ENCODE data around the gene HSPA14. TPM values are rescaled to one million over a fixed set of nuclear protein-coding genes. Genes with fewer than 3 reads are reported as not detected.
"Not testable (repeated sequence)": the region's sequence is repeated elsewhere in the genome, so short reads cannot be mapped to it uniquely, and the experiment has no call there.

Gene HSPA14, protein sequence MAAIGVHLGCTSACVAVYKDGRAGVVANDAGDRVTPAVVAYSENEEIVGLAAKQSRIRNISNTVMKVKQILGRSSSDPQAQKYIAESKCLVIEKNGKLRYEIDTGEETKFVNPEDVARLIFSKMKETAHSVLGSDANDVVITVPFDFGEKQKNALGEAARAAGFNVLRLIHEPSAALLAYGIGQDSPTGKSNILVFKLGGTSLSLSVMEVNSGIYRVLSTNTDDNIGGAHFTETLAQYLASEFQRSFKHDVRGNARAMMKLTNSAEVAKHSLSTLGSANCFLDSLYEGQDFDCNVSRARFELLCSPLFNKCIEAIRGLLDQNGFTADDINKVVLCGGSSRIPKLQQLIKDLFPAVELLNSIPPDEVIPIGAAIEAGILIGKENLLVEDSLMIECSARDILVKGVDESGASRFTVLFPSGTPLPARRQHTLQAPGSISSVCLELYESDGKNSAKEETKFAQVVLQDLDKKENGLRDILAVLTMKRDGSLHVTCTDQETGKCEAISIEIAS
- total RNA-seq, result 16.6 TPM
- polyA plus RNA-seq, result 10.1 TPM

DNA sequence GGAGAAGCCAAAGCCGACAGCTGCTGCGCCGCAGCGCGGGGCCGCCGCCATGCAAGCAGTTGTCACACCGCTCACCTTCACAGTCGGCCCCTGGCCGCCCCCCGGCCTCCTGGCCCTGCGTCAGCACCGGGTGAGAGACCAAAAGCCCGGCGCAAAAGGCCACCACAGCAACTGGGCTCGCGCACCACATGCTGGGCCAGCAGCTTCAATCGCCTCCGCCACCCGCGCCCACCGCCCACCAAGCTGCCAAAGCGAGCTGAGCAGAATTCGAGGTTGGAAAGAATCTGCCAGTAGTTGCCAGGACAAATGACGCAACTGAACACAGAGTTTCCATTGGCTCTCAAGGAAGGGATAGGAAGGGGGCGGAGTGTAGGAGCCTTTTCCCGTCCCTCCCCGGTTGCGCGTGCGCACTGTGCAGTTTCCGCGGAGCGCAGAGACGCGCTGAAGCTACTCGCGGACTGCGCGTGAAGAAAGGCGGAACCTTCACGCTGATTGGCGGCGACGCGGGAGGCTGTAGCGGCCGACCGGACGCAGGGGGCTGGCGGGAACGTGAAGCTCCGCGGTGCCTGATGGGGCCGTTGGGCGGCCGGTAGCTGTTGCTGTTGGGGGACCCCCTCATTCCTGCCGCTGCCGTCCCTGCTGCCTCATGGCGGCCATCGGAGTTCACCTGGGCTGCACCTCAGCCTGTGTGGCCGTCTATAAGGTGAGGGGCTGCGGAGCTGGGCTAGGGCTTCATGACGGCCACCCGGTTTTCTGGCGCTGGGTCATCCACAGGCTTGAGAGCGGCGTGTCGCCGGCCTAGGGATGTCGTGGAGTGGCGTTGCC lies at the start of gene HSPA14, which contains the start of the genes CDNF and MSANTD7:
Gene HSPA14, plus strand, starts transcription at position 550 of the 825 bp plus-strand sequence. Its CDS starts 97 bp downstream, at position 647.
Gene CDNF, minus strand, starts transcription at position 281 of the 825 bp plus-strand sequence. Its CDS starts 91 bp downstream, at position 190.
Gene MSANTD7, plus strand, starts transcription at position 550 of the 825 bp plus-strand sequence. CDS start 3,979 bp downstream, outside the sequence.
- Histone ChIP-seq H3K36me3 (ENCODE audit: insufficient read depth) (no peaks in the 10 kb centered on the region), H3K27ac (ENCODE audit: low read depth) (peak within 1 kb of the TSS; percentile 97), H3K4me1 (ENCODE audit: insufficient read depth) (no peaks in the 10 kb centered on the region), H3K4me3 (ENCODE audit: low read depth, low read length) (peak within 1 kb of the TSS; percentile 89)
- WGBS, result under 1% methylated on average over 72 of the region's 72 CpGs
- DNase-seq (ENCODE audit: extremely low spot score), result peak; percentile 99

DNA sequence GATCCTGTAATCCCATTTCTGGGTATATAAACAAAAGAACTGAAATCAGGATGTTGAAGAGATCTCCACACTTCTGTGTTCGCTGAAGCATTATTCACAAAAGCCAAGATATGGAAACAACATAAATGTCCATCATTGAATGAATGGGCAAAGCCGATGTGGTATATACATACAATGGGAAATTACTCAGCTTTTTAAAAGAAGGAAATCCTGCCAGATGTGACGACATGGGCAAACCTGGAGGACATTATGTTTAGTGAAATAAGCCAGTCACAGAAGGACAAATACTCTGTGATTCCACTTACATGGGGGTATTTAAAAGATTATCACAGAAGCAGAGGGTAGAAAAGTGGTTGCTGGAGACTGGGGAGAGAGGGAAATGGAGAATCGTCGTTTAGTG lies 39.5 kb upstream of the HSPA14 start:
- 25% methylated on average over 5 of the region's 5 CpGs for WGBS
- Histone ChIP-seq H3K36me3 (ENCODE audit: insufficient read depth) (no peaks in the 10 kb centered on the region), H3K4me1 (ENCODE audit: insufficient read depth) (no peaks in the 10 kb centered on the region)

DNA sequence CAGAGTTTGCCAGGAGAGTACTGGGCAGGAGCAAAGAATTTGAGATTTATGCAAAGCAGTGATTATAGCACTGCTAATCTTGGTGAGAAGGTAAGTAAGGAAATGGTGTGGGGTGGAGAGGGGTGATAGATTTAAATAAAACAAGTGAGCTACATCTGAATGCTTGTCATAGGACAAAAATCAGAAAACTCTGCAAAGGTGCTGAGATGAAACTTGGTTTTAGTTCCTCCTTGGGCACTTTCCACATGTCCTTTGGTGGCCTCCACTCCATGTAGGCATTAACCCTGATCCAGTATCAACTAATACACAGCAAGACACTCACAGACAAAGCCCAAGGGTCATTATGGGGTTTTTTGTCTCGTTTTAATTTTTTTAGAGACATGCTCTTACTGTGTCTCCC lies 37.7 kb upstream of the HSPA14 start:
- DNase-seq (ENCODE audit: extremely low spot score), result no peak
- Histone ChIP-seq H3K27ac (ENCODE audit: low read depth) (no peak overlapping the region), H3K36me3 (ENCODE audit: insufficient read depth) (no peaks in the 10 kb centered on the region), H3K4me1 (ENCODE audit: insufficient read depth) (no peaks in the 10 kb centered on the region), H3K4me3 (ENCODE audit: low read depth, low read length) (no peak overlapping the region)
- whole genome bisulfite sequencing, result 51% methylated on average over 1 of the region's 1 CpG

More for the DNA sequence above, 39.5 kb upstream of the HSPA14 start:
- H3K27ac ChIP-seq (ENCODE audit: low read depth), result no peak overlapping the region
- DNase-seq (ENCODE audit: extremely low spot score), result no peak
- H3K4me3 ChIP-seq (ENCODE audit: low read depth, low read length), result no peak overlapping the region

DNA sequence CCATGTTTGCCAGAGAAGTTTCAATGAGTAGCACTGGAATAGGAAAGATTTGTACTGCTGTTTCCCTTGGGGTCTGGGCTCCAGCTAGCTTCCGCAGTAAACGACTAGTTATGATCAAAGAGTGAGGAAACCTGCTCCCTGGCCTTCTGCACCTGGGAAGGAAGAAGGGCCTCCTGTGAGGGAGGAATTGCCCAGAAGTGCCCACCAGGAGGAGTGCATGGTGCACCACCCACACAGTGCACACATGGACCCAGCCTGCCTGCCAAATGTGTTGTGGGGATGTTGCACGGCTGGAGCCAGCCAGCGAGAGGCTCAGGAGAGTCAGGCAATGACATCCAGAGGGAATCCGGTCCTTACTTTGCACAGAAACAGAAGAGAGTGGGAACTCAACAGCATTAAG lies 36.4 kb upstream of the HSPA14 start:
- 44% methylated on average over 5 of the region's 5 CpGs for WGBS
- Histone ChIP-seq H3K4me3 (ENCODE audit: low read depth, low read length) (no peak overlapping the region), H3K36me3 (ENCODE audit: insufficient read depth) (no peaks in the 10 kb centered on the region), H3K27ac (ENCODE audit: low read depth) (no peak overlapping the region), H3K4me1 (ENCODE audit: insufficient read depth) (no peaks in the 10 kb centered on the region)
- no peak for DNase-seq (ENCODE audit: extremely low spot score)

DNA sequence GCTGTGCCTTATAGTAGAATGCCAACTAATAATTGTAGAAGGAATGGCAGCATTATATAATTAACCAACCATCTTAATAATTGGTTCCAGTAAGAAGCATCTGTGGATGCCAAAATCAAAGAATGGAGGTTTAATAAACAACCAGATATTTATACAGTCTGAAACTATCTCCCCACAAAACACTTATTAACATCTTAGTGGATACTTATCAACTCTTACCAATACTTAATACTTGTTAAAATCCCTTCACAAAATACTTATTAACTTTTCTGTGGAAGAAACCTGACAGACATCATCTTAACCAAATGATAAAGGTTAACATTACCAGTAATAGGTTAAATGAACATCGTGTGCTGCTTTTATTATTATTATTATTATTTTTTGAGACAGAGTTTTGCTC lies 34.3 kb upstream of the HSPA14 start:
- Histone ChIP-seq H3K27ac (ENCODE audit: low read depth) (no peak overlapping the region), H3K4me1 (ENCODE audit: insufficient read depth) (no peaks in the 10 kb centered on the region), H3K36me3 (ENCODE audit: insufficient read depth) (no peaks in the 10 kb centered on the region), H3K4me3 (ENCODE audit: low read depth, low read length) (no peak overlapping the region)
- 0% methylated on average over 1 of the region's 1 CpG for WGBS
- no peak for DNase-seq (ENCODE audit: extremely low spot score)

DNA sequence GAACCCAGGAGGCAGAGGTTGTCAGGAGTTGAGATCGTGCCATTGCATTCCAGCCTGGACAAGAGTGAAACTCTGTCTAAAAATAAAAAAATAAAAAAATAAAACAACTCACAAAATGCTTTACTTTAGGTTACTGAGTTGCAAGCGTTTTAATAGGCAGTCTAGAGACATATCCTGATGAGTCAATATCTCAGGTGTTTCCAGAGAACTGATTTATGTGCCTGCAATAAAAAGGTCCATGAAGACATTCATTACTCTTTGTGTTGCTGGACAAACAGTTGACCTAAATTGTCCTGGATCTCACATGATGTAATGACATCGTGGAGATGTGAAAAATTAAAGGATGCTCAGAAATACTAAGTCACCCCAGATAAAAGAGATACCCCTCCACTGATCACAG lies 31.8 kb upstream of the HSPA14 start:
- no peaks in the 10 kb centered on the region for H3K4me1 ChIP-seq (ENCODE audit: insufficient read depth)
- no peaks in the 10 kb centered on the region for H3K36me3 ChIP-seq (ENCODE audit: insufficient read depth)
- H3K27ac ChIP-seq (ENCODE audit: low read depth), result no peak overlapping the region
- WGBS, result 74% methylated on average over 3 of the region's 3 CpGs
- H3K4me3 ChIP-seq (ENCODE audit: low read depth, low read length), result no peak overlapping the region
- DNase-seq (ENCODE audit: extremely low spot score), result no peak

DNA sequence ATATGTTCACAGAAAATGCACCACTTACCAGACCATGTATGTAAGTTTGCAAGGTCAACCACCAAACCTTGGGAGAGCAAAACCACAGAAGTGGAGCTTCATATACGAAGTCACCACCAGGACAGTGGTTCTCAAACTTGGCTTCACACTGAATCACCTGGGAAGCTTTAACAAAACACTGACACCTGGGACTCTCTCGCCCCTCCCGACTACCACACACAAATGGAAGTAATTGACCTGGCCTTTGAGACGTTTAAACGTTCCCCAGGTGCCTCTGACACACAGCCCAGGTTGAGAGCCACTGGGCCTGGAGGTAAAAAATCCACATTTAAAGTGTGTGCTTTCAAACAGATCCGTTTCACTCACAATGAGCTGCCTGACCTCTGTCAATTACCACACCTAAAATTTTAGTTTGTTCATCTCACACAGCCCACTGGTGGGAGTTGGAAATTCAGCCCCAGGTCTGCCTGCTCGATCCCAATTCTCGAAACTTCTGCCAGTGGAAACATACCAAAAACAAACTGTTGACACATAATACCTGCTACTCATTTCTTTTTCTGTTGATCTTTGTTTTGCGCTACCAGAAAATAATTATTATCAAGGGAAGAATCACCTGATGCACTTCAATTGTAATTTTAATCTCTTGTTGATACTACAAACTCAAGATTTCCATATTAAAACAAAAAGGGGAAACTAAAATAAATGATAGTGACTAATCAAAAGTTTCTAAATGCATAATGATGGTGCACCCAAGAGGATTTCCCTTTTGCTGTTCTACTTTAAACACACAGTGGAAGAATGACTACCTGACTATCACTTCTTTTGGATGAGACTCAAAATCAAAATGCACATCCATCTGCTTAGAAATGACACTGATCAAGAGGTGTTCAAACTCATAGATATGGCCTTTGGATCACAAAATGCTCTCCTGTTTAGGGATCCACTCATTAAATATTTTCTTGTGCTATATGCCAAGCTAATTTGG lies 26.8 kb upstream of the HSPA14 start:
- no peaks in the 10 kb centered on the region for H3K36me3 ChIP-seq (ENCODE audit: insufficient read depth)
- DNase-seq (ENCODE audit: extremely low spot score), result no peak
- H3K4me3 ChIP-seq (ENCODE audit: low read depth, low read length), result no peak overlapping the region
- WGBS, result 73% methylated on average over 9 of the region's 9 CpGs
- no peak overlapping the region for H3K27ac ChIP-seq (ENCODE audit: low read depth)
- H3K4me1 ChIP-seq (ENCODE audit: insufficient read depth), result no peaks in the 10 kb centered on the region

DNA sequence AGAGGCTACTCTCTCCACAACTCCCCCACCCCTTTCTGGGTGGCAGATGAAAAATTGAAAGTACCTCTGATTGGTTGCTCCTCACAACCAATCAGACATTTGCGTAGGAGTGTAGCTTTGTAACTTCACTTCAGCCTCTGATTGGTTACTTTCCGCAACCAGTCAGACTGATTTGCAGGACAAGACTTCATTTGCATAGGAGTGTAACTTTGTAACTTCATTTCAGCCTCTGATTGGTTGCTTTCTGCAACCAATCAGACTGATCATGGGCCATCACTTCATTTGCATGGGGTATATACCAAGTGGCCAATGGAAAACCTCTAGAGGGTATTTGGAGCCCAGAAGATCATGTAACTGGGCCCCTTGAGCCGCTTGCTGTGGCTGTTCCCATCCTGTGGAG lies 25.8 kb upstream of the HSPA14 start:
- H3K4me1 ChIP-seq (ENCODE audit: insufficient read depth), result no peaks in the 10 kb centered on the region
- no peak overlapping the region for H3K4me3 ChIP-seq (ENCODE audit: low read depth, low read length)
- DNase-seq (ENCODE audit: extremely low spot score), result no peak
- WGBS, result 94% methylated on average over 3 of the region's 3 CpGs
- no peak overlapping the region for H3K27ac ChIP-seq (ENCODE audit: low read depth)
- no peaks in the 10 kb centered on the region for H3K36me3 ChIP-seq (ENCODE audit: insufficient read depth)

DNA sequence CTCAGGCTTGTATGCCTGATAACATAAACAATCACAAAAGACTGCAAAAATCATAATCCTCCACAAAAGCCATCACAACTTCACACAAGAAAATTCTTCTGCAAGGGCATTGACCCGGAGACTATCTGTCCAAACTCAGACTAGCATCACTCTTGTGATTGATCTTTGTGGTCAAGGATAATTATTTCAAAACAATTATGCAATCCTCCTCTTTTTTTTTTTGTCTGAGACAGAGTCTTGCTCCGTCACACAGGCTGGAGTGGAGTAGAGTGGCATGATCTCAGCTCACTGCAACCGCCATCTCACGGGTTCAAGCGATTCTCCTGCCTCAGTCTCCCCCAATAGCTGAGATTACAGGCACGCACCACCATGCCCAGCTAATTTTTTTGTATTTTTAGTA lies 22.4 kb upstream of the HSPA14 start:
- H3K27ac ChIP-seq (ENCODE audit: low read depth), result no peak overlapping the region
- no peaks in the 10 kb centered on the region for H3K36me3 ChIP-seq (ENCODE audit: insufficient read depth)
- no peak for DNase-seq (ENCODE audit: extremely low spot score)
- WGBS, result 91% methylated on average over 6 of the region's 6 CpGs
- H3K4me1 ChIP-seq (ENCODE audit: insufficient read depth), result no peaks in the 10 kb centered on the region
- H3K4me3 ChIP-seq (ENCODE audit: low read depth, low read length), result no peak overlapping the region

DNA sequence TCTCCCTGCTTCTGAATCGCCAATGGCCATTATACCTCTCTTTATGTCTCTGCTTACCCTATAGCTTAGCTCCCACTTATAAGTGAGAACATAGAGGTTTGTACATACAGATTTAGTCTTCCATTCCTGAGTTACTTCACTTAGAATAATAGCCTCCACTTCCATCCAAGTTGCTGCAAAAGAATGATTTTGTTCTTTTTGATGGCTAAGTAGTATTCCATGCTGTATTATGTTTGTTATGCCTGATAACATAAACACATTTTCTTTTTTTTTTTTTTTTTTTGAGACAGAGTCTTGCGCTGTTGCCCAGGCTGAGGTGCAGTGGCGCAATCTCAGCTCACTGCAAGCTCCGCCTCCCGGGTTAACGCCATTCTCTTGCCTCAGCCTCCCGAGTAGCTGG lies 21.4 kb upstream of the HSPA14 start:
- DNase-seq (ENCODE audit: extremely low spot score); H3K4me1 ChIP-seq (ENCODE audit: insufficient read depth); H3K4me3 ChIP-seq (ENCODE audit: low read depth, low read length); H3K27ac ChIP-seq (ENCODE audit: low read depth); H3K36me3 ChIP-seq (ENCODE audit: insufficient read depth): not testable (repeated sequence)
- 95% methylated on average over 7 of the region's 7 CpGs for WGBS

DNA sequence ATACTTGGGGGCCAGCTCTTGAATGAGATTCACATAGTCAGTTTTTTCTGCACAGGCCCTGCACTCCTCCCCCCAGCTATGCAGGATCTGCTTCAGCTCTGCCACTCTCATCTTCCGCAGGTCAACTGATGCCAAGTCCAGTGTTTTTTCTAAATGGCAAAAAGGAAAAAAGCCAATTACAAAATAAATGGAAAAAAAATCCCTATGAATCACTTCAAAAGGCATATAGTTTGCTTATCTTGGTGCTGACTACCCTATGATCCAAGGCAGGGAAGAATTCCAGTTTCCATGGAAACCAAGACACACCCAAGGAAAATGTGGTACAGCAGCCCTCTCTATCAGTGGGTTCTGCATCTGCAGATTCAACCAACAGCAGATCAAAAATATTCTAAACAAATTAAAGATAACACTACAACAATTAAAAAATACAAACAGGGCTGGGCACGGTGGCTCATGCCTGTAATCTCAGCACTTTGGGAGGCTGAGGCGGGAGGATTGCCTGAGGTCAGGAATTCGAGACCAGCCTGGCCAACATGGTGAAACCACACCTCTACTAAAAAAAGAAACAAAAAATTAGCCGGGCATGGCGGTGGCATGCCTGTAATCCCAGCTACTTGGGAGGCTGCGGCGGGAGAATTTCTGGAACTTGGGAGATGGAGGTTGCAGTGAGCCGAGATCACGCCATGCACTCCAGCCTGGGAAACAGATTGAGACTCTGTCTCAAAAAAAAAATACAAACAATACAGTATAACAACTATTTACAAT lies 17.9 kb upstream of the HSPA14 start:
- DNase-seq (ENCODE audit: extremely low spot score), result no peak
- 89% methylated on average over 10 of the region's 10 CpGs for WGBS
- H3K4me1 ChIP-seq (ENCODE audit: insufficient read depth), result no peaks in the 10 kb centered on the region
- H3K27ac ChIP-seq (ENCODE audit: low read depth), result no peak overlapping the region
- H3K36me3 ChIP-seq (ENCODE audit: insufficient read depth), result no peaks in the 10 kb centered on the region
- H3K4me3 ChIP-seq (ENCODE audit: low read depth, low read length), result no peak overlapping the region

DNA sequence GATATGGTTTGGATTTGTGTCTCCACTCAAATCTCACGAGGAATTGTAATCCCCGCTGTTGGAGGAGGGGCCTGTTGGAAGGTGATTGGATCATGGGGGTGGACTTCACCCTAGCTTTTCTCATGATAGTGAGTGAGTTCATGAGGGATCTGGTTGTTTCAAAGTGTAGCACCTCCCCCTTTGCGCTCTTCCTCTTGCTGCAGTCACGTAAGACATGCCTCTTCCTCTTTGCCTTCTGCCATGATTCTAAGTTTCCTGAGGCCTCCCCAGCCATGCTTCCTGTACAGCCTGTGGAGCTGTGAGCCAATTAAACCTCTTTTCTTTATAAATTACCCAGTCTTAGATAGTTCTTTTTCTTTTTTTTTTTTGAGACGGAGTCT lies 17.3 kb upstream of the HSPA14 start:
- 94% methylated on average over 5 of the region's 5 CpGs for WGBS
- Histone ChIP-seq H3K4me3 (ENCODE audit: low read depth, low read length) (no peak overlapping the region), H3K4me1 (ENCODE audit: insufficient read depth) (no peaks in the 10 kb centered on the region), H3K36me3 (ENCODE audit: insufficient read depth) (no peaks in the 10 kb centered on the region), H3K27ac (ENCODE audit: low read depth) (no peak overlapping the region)
- DNase-seq (ENCODE audit: extremely low spot score), result no peak

Data from urinary bladder (tissue), 4 donors.